ENCODE measurements around the gene STX1A. TPM values are rescaled to one million over a fixed set of nuclear protein-coding genes. Genes with fewer than 3 reads are reported as not detected.

The STX1A gene
- total RNA-seq, 1 donor from 2014 or later: 27.3 TPM

GRCh38 chr7:73761854-73762658 lies 42.6 kb upstream of the STX1A start:
- H3K36me3 Mint-ChIP-seq: no peaks in the 10 kb centered on the region
- no peaks in the 10 kb centered on the region for H3K9me3 Mint-ChIP-seq
- H3K4me3 Mint-ChIP-seq: no peak overlapping the region
- H3K27me3 Mint-ChIP-seq: no peaks in the 10 kb centered on the region
- H3K27ac Mint-ChIP-seq: no peak overlapping the region
- no peak for TF ChIP-seq CTCF (conservative IDR thresholded peaks at IDR 0.05)
- no peak for DNase-seq (ENCODE audit: extremely low spot score, unreplicated experiment)
- H3K4me1 Mint-ChIP-seq (ENCODE audit: unreplicated experiment): no peaks in the 10 kb centered on the region

GRCh38 chr7:73758581-73759138 lies 39.2 kb upstream of the STX1A start:
- no peak overlapping the region for H3K27ac Mint-ChIP-seq

GRCh38 chr7:73749931-73750776 lies 30.7 kb upstream of the STX1A start:
- no peak for TF ChIP-seq CTCF (conservative IDR thresholded peaks at IDR 0.05)
- no peak for DNase-seq (ENCODE audit: extremely low spot score, unreplicated experiment)
- peaks cover 6% of the 10 kb centered on the region for H3K9me3 Mint-ChIP-seq
- H3K4me1 Mint-ChIP-seq (ENCODE audit: unreplicated experiment): peaks cover 14% of the 10 kb centered on the region
- H3K4me3 Mint-ChIP-seq: peak overlapping the region; percentile 40
- H3K27me3 Mint-ChIP-seq: no peaks in the 10 kb centered on the region
- peak overlapping the region; percentile 66 for H3K27ac Mint-ChIP-seq
- H3K36me3 Mint-ChIP-seq: peaks cover 5% of the 10 kb centered on the region

More at GRCh38 chr7:73758581-73759138, 39.2 kb upstream of the STX1A start:
- Mint-ChIP-seq H3K27me3 (no peaks in the 10 kb centered on the region), H3K36me3 (no peaks in the 10 kb centered on the region), H3K4me3 (no peak overlapping the region), H3K4me1 (ENCODE audit: unreplicated experiment) (no peaks in the 10 kb centered on the region), H3K9me3 (no peaks in the 10 kb centered on the region)
- DNase-seq (ENCODE audit: extremely low spot score, unreplicated experiment): no peak
- TF ChIP-seq CTCF (conservative IDR thresholded peaks at IDR 0.05): no peak

GRCh38 chr7:73746378-73746777 lies 26.9 kb upstream of the STX1A start:
- H3K9me3 Mint-ChIP-seq: no peaks in the 10 kb centered on the region
- no peak for TF ChIP-seq CTCF (conservative IDR thresholded peaks at IDR 0.05)
- H3K4me1 Mint-ChIP-seq (ENCODE audit: unreplicated experiment): peaks cover 27% of the 10 kb centered on the region
- peak overlapping the region; percentile 92 for H3K27ac Mint-ChIP-seq
- H3K4me3 Mint-ChIP-seq: peak overlapping the region; percentile 15
- H3K36me3 Mint-ChIP-seq: peaks cover 5% of the 10 kb centered on the region
- DNase-seq (ENCODE audit: extremely low spot score, unreplicated experiment): no peak
- H3K27me3 Mint-ChIP-seq: peaks cover 11% of the 10 kb centered on the region

- H3K4me1 Mint-ChIP-seq (ENCODE audit: unreplicated experiment): peaks cover 18% of the 10 kb centered on the region
- DNase-seq (ENCODE audit: extremely low spot score, unreplicated experiment): peak; percentile 91
- no peaks in the 10 kb centered on the region for H3K9me3 Mint-ChIP-seq
- H3K36me3 Mint-ChIP-seq: no peaks in the 10 kb centered on the region
- TF ChIP-seq CTCF (conservative IDR thresholded peaks at IDR 0.05): no peak
- peak overlapping the region; percentile 100 for H3K27ac Mint-ChIP-seq
- H3K27me3 Mint-ChIP-seq: peaks cover 11% of the 10 kb centered on the region
- peak overlapping the region; percentile 83 for H3K4me3 Mint-ChIP-seq
These were observed 23.5 kb upstream of the STX1A start for GRCh38 chr7:73742753-73743641.
